Central memory CD4-positive, alpha-beta T cell (primary cell): ENCODE measurements around the gene RACGAP1.
A peak's percentile ranks its signal among the peaks of the same experiment; 100 is the strongest.

ENCODE experiments used
- DNase-seq: peaks from one replicate; pipeline ENCODE4 v3.0.0; 2022

The RACGAP1 gene

DNA sequence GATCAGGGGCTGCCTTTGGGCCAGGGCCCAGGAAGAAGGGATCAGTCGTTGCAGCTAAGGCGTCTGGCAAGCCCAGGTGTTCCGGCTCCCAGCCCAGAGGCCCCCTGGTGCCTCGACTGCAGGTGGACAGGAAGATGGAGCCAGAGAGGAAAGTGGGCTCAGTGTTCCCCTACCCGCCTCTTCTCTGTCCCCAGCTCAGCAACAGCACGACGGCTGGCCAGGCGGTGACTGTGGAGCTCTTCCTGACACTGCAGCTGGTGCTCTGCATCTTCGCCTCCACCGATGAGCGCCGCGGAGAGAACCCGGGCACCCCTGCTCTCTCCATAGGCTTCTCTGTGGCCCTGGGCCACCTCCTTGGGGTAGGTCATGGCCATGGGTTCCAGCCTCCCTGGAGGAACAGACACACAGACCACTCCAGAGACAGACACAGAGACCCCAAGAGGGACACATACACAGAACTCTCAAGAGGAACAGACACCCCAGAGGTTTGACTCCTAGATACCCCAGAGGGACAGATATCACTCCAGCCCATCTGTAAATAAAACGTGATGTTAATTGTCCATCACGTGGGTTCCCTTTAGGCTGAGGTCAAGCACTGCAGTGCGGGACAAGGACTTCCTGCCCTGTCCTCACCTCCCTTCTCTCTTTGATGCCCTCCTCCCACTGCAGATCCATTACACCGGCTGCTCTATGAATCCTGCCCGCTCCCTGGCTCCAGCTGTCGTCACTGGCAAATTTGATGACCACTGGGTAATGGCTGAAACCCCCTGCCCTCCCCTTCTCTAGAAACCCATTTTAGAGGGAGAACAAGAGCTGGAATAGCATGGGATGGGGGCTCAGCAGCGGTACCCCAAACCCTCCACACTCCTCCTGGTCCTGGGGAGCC is 71.1 kb downstream of the RACGAP1 start:
- no peak for DNase-seq

DNA sequence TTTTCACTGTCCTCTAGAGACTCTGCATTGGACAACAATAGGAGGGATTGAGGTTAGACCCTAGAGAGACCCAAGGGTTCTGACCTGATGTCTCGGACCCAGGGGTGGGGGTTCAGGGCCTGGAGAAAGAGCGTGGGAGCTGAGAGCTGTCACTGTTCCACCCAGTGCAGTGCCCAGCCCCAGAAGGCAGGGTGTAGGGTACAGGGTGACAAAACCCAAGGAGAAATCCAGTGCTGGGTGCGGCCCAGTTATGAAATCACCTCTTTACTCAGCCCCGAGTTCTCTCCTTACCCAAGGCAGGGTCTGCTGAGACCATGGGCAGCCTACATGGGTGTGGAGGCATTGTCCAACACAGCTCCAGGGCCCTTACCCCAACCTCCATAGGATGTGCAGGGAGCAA is 72.1 kb downstream of the RACGAP1 start:
- DNase-seq, result no peak

DNA sequence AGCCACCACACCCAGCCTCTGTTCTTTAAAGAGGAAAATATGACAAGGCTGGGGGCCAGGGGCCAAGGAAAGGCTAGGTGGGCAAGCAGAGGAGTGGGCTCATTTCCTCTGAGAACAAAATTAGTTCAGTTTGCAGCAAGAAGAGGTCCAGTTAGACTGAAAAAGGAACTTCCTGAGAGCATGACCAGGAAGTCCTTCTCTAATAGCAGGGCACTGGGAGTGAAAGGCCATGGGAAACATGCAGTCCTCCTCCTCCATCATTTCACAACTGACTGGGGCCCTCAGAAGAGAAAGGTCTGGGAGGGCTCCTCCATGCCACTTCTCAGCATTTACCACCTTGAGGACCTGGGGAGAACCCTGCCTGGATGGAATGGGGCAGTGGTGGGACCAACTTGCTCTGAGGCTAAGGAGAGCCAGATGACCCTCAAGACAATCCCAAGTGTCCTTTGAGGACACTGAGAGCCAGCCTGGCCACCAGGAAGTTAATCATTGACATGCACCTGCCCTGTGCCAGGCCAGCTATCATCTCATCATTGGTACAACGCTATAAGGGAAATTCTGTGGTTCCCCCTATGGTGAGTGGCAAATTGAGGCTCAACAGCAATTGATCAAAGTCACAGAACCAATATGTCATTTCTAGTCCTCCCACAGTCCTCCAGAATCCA is 72.8 kb downstream of the RACGAP1 start:
- DNase-seq, result no peak

DNA sequence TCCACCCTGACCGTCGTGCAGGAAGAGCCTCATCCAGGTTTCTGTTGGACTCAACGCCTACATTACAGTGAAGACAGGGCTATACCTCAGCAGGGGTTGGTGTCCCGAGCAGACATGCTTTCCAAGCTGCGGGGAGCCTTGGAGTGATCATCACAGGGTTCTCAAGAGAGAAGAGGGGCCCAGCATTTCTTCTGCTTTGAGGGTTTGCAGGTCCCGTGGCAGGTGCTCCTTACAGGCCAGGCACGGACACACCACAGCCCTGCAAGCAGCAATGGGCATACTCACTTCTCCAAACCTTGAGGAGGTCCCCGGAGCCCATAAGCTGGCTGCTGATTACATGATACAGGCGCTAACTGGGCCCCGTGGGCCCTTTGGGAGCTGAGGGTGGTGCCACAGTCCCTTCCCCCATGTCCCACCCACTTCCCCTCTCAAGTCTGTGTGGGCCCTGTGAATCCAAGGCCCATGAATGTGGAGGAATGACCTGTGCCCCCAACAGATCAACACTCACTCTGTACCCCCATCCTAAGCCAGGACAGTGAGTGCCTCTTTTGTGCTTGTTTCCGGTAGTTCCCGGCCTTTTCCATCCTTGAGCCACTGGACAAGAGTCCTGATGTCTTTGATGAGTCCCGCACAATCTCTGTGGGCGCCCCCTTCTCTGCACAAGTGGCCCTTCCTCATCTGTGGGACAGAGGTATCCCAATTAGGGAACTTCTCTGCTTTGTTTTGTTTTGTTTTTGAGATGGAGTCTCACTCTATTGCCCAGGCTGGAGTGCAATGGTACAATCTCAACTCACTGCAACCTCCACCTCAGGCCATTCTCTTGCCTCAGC is 73.7 kb downstream of the RACGAP1 start:
- DNase-seq, result no peak

DNA sequence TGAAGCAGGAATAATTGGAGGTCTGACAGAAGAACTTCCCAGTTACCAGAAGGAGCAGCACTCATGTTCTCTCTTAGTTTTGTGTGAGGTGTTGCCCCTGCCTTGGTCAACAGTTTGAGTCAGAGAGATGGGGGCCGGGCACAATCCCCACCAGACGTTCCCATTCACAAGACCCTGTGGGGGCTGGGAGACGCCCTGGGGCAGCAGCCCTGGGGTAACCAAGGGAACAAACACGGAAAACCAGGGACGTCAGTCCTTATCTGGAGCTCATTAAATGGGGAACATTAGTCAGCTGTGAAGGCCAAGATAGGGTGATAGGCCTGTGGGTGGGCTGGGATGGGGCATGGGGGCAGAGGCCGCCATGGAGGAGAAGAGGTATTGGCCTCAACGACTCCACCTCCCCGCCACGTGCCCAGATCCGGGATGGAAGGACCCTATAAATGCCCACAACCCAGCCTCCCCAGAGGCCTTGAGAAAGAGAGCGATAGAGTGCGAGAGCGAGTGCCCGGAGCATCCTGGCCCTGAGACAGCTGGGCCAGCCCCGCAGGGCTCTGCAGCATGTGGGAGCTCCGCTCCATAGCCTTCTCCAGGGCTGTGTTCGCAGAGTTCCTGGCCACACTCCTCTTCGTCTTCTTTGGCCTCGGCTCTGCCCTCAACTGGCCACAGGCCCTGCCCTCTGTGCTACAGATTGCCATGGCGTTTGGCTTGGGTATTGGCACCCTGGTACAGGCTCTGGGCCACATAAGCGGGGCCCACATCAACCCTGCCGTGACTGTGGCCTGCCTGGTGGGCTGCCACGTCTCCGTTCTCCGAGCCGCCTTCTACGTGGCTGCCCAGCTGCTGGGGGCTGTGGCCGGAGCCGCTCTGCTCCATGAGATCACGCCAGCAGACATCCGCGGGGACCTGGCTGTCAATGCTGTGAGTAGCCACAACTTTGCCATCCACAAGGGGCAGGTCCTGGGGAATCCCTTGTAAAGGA is 74.7 kb downstream of the RACGAP1 start, which contains the start of gene AQP2:
TSS of gene AQP2 (plus strand) at position 465 of the 979 bp plus-strand sequence. CDS start at position 559, 94 bp downstream.
- DNase-seq, result no peak

DNA sequence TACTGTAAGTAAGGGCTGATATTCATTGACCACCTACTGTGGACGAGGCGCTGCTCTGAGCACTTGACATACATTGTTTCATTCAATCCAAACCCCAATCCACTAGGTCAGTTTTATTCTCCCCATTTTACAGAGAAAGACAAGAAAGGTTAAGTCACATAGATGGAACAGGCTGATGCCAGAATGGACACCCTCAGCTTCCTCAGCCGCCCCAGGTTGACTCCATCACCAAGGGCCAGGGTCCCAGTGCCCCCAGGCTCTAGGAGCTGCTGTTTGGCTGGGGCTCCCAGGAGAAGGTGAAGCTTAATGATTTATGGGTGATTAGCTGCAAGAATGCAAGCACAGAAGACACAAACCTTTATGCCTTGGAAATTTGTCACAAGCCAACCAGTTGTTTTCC is 75.4 kb downstream of the RACGAP1 start:
- DNase-seq, result no peak

DNA sequence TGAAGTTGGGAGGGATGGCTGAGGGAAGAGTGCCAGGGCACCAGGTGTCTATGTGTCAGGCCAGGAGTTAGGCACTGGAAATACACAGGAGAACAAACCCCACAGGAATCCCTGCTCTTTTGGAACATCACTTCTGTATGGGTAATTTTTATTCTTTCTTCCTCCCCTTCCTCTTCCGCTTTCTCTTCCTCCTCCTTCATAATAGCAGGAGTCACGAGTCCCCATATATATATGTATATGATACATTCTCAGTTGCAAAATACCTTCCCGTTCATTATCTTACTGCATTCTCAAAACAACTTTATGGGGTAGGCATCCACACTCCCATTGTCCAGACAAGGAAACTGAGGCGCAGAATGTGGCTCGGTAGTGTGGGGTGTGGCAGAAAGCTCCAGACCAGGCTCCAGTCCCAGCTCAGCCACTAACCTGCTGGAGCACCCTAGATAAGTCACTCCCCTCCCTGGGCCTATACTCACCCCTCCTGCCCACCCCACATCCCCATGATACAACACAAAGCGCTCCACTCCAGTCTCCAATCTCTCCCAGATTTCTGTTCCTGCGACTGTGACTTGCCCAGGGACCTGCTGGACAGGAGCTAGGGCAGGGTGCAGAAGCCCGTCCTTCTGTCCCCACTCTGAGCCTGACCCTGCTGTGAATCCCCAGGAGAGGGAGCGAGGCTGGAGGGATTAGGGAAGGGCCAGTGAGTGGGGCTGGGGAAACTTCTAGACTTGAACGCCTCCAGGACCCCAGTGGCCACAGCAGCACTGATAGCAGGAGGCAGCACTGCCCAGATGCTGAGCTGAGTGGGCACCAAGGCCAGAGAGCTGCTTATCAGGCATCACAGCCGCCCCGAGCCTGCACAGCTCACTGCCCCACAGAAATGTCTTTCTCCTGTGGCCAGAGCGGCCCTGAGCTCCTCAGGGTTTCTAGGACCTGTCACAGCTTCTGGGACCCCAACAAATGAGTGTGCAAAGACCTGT is 76.1 kb downstream of the RACGAP1 start:
- no peak for DNase-seq

DNA sequence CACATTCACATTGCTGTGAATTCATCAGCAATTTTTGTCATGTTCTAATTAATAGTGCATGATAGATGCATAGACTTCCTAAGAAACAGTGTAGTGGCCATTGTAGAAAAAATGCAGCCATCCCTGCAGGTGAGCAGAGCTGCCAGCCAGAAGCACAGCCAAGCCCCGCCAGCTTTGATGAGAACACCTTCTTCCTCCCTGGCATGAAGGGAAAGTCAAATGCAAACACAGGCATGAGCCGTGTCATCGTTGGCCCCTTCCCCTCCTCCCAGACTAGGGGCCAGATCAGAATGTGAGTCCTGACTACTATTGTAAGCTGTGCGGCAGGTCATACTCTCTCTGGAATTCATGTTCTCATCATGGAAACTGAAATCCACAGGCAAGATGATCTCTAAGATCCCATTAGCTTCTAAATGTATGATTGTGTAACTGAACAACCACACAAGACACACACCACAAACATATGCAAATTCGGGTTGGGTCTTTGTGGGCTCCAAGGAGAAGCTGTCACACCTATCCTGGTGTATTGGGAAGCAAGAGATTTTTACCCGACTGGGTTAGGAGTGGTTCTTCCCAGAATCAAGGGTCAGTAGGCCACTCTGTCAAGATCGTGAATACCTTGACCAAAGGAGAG is 77.6 kb downstream of the RACGAP1 start:
- DNase-seq, result no peak

DNA sequence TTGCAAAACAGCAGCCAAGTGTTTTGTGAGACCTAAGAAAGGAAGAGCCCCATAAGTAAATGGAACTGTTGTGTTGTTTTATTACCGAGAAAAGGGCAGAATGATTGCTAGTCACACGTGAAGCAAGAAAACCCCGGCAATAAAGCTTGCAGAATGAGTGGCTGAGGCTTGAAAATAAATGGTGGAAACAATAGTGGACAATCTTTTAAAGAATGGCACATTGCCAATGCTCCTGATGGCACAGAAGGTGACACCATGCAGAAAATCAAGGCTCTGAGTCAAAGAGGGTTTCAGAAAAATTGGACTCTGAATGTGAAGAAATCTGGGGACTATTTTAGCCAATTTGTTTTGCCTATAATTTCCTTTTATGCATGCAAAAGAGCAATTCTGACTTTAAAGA is 78.8 kb downstream of the RACGAP1 start:
- DNase-seq, result no peak

DNA sequence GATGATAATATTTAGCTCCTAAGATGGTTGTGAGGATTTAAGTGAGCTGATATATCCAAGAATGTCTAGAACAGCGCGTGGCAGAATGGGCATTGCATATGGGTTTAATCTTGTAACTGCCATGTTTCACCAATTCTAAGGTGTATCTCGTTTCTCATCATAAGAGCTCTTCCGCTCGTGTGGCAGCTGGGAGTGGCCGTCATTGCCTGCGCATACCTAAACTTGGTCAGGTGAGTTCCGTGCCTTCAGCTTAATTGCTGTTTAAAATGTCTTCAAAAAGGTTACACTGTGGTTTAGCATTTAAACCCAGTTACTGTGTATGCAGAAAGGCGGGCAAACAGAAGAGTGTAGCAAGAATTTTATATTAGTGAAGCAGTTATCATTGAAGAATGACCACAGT is 79.2 kb downstream of the RACGAP1 start:
- no peak for DNase-seq

DNA sequence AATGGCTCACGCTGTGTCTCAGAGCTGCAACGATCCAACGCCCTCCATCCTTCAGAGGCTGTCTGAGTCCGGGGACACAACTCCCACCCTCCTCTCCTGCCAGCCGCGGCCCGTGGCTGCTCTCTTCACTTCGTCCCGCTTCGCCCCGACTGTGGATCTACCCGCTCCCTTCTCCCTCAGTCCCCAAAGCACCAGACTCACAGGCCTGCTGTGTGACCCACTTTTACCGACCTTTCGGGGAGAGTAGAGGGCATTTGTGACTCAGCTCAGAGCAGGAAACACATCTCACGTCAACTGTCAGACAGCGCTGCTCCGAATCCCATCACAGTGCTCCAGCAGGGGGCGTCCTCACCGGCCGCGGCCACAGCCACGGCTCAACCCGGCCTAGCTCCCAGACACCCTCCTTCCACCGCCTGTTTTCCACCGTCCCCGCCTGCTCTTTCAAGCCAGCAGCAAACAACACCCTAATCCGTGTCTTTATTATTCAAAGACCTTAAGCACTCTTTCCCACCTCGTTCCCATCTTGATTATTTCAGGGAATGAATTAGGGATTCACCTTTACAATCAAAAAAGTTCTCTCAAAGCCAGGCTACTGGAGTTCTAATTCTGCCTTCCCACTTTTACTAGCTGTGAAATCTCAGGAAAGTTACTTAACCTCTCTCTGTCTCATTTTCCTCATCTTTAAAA is 79.8 kb downstream of the RACGAP1 start:
- DNase-seq, result peak; percentile 63

DNA sequence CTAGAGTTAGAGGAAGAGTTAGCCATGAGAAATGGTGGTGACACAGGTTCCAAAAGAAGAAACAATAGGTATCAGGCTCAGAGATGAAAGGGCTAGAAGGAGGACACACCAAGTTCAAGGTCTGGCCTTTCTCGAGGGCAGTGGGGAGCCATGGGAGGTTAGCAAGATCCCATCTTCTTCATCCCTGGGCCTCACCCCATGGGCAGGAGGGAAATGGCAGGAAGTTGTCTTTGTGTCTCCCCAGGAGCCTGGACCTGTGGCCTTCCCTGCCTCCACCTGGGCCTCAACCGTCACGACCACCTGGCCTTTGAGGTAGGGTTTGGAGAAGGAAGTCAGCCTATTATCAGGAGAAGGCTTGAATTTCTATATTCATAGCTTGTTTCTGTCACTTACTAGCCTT is 80.6 kb downstream of the RACGAP1 start:
- no peak for DNase-seq

DNA sequence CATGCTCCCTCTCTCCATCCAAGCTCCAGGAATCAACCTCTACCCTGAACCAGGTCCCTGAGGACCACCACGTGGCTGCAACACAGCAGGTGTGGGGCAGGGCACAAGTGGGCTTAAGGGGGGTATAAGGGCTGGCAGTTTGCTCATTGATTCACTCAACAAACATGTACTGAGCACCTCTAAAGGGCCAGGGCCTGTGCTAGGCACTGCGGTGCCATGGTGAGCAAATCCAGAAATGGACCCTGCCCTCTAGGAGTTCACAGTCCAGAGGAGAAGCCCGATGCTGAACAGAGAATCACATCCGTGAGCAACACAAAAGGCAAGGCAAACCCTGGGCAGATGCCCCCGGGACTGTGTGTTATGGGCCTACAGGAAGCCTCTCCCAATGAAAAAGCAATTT is 81.2 kb downstream of the RACGAP1 start:
- DNase-seq, result no peak

DNA sequence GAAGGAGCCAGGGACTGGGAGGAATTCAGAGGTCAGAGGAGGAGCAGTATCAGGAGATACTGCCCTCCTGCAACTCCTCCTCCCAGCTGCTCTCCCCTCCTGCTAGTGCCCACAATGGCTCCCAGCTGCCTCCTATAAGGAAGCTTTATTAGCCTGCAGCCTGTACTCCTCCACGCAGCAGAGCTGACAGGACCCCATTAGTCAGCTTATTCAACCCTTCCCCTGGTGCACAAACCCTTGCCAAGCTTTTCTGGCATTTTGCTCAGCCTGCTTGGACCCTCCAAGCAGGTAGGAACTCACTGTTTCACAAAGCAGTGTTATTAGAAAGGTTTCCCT is 81.7 kb downstream of the RACGAP1 start:
- no peak for DNase-seq

DNA sequence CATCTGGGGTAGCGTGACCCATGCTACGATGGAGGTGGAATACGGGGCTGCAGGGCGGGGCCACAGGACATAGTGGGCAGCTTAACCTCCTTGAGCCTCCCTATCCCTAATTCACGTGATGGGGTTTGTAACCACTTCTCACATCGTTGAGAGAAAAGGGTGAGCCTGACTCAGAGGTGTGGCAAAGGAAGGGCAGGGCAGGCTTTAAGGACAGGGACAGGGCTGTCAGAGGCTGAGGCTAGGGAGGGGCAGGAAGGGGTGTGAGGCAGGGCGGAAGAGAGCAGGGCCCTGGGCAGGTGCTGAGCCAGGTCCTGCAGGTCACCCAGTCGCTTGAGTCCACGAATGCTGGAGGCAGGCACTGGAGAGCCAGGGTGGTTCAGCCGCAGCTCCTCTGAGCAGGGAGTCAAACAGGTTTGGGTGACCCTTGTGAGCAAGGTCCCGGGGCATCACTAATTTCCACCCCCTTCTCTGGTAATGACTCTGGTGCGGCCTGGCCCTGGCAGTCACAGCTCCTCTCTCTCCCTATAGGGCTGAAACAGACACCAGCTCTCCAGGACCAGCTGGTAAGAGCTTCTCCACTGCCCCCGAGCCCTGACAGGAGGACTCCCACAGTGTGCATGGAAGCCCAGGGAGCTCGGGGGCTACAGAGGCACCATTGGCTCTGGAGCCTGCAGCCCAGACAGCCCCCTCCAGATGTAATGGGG is 82.2 kb downstream of the RACGAP1 start:
- peak; percentile 14 for DNase-seq

DNA sequence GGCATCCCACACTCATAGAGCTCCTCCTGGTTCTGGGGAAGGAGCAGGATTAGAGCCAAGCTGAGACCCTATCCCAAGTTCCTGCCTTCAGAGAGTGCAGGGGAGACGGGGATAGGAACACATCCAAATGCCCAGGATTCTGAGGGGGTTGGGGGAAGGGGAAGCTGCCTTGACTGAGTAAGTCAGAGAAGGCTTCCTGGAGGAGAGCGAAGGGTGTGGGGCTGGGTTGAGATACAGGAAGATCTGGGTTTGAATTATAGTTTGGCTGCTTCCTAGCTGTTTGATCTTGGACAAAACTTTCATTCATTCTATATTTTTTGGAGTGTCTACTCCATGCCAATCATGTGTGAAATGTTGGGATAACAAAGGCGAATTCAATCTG is 82.8 kb downstream of the RACGAP1 start:
- DNase-seq, result no peak

DNA sequence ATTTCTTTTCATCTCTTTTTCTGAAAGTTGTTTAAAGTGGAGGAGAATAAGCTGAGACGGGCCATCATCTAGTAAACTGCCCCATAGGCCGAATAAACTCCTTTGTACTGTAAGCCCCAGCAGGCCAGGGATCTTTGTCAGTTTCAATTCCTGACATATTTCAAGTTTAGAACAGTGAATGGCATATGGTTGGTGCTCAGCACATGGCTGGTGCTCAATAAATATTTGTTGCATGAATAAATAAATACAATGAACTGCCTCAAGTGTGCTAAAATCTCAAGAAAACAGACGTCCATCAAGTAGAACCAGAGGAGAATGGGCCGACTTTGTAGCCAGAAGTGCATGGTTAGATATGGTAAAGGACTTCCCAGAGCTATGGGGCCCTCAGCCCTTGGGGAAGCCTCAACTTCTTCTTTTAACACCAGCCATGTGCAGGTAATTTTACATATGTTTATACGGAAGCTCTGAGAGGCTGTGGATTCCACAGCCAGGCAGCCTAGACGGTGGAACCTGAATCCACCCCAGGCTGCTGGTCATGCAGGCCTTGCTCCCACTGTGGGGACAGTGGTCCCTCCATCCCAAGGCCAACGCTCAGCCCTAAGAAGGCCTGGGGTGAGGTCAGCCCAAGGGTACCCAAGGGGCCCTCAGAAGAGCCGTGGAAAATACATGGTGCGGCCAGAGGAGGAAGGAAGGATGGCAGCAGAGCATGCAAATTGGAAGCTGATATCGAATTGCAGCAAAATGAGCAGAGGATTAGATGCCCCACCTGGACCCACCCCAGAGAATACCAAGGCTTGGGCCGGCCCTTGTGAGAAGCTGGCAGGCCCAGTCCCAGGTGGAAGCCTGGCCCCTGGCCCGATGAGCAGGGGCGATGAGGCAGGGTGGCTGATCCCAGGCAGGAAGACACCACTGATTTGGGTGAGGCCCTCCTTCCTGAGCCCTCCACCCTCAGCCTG is 83.5 kb downstream of the RACGAP1 start:
- no peak for DNase-seq

DNA sequence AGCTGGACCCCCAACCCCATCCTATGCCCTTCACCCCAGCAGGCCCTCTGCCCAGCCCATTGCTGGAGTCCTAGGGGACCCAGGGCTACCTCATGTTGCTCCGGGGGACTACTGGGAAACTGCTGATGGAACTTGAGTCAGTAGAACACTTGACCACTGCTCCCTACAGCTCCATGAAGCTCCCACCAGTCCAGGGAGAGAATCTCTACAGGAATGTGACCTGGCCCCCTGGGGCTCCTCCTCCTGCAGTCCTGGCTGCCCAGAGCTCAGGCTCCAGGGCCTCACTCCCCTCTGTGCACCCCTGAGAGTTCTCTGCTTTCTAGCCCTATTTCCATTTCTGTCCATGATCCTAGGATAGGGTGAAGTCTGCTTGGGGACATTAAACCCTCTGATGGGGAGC is 85.6 kb downstream of the RACGAP1 start:
- DNase-seq, result no peak
